Panc1 (cell line): ENCODE measurements around the gene SEMA3B. TPM values are rescaled to one million over a fixed set of nuclear protein-coding genes. Genes with fewer than 3 reads are reported as not detected.

Experiments used
- ATAC-seq: fragments of 200-7000 bp; cut with Tn5 transposase; 2 replicates; pipeline ENCODE4 v1.9.1; 2020; ENCODE audit warnings: mild to moderate bottlenecking, moderate library complexity
- BruUV-seq: library from RNA; stranded (reverse); fragments of 400-500 nt; replicated peaks from 2 replicates; lab custom pipeline; 2021; lab: Mats Ljungman, UMichigan
- CTCF ChIA-PET: fragments of 300-600 bp; sonication (Branson Sonifier 250); formaldehyde crosslinking; loops from one replicate; lab custom pipeline; 2022; ENCODE audit warnings: antibody characterized with exemption; lab: Charles Lee
- POLR2A ChIA-PET: fragments of 300-600 bp; sonication (Branson Sonifier 250); formaldehyde crosslinking; loops from one replicate; lab custom pipeline; 2022; ENCODE audit warnings: antibody characterized with exemption; lab: Charles Lee
- DNase-seq: peaks from one replicate; pipeline ENCODE4 v3.0.0-alpha.2; 2010; ENCODE audit warnings: low read depth, low spot score
- H3K27ac ChIP-seq: 2 replicates; pipeline ENCODE4 v1.5.1; 2011; ENCODE audit warnings: mild to moderate bottlenecking, low read length, inconsistent platforms
- H3K27me3 ChIP-seq: fragments of 200-500 bp; sonication (Bioruptor generic); 2 replicates; pipeline ENCODE4 v1.6.0; 2014; ENCODE audit warnings: low read length, inconsistent platforms; ENCODE audit not compliant: control insufficient read depth, insufficient read depth
- H3K36me3 ChIP-seq: fragments of 200-500 bp; sonication (Bioruptor generic); 2 replicates; pipeline ENCODE4 v1.5.1; 2014; ENCODE audit warnings: inconsistent platforms, mild to moderate bottlenecking, low read length, moderate library complexity; ENCODE audit not compliant: control insufficient read depth, insufficient read depth
- H3K4me1 ChIP-seq: 2 replicates; pipeline ENCODE4 v1.5.1; 2011; ENCODE audit warnings: inconsistent platforms, mild to moderate bottlenecking, low read length, moderate library complexity; ENCODE audit not compliant: control insufficient read depth, insufficient read depth
- H3K4me3 ChIP-seq, 2 experiments: 2 replicates each; pipeline ENCODE4 v1.5.1; 2011 to 2012; ENCODE audit warnings: low read depth in 2 of 2, low read length in 2 of 2, mild to moderate bottlenecking in 2 of 2, inconsistent platforms in 1 of 2, moderate library complexity in 1 of 2
- H3K9me3 ChIP-seq: fragments of 200-500 bp; sonication (Bioruptor generic); 2 replicates; pipeline ENCODE4 v1.5.1; 2014; ENCODE audit warnings: low read depth, mild to moderate bottlenecking, inconsistent platforms, low read length, moderate library complexity; ENCODE audit not compliant: control insufficient read depth, insufficient read depth
- POLR2AphosphoS5 ChIP-seq: IDR thresholded peaks from 2 replicates; pipeline ENCODE4 v1.6.1; 2012; ENCODE audit warnings: mild to moderate bottlenecking, low read depth, low read length, moderate library complexity
- SIN3A ChIP-seq: IDR thresholded peaks from 2 replicates; pipeline ENCODE4 v1.6.1; 2012; ENCODE audit warnings: low read depth, mild to moderate bottlenecking, low read length, moderate library complexity, borderline replicate concordance; ENCODE audit not compliant: insufficient read depth
- TCF7L2 ChIP-seq: IDR thresholded peaks from 2 replicates; pipeline ENCODE4 v1.6.1; 2011; ENCODE audit warnings: mild to moderate bottlenecking, low read depth, low read length, inconsistent platforms
- in situ Hi-C: cut with HindIII; loops from 2 replicates; pipeline ENCODE4 v1.10.0; 2016; ENCODE audit warnings: low sequenced_read_pairs, low pct_unique_long_range_greater_than_20kb
- intact Hi-C: fragments of 100-400 bp; cut with micrococcal nuclease; formaldehyde crosslinking; loops from one replicate; pipeline ENCODE4 v1.10.0; 2022; ENCODE audit not compliant: unreplicated experiment
- total RNA-seq: library from RNA; stranded (reverse); gene quantifications from one replicate; pipeline ENCODE4 v1.2.1, GENCODE V29; 2021; ENCODE audit not compliant: unreplicated experiment
- TF ChIP-seq, protein P1 (sequence below), 2 experiments: IDR thresholded peaks; 2 replicates each; pipeline ENCODE4 v1.6.1; 2011 to 2012; ENCODE audit warnings: low read depth in 2 of 2, control low read depth in 1 of 2, low read length in 1 of 2, mild to moderate bottlenecking in 1 of 2, moderate library complexity in 1 of 2; ENCODE audit not compliant: insufficient read depth in 1 of 2
- TF ChIP-seq, protein P2 (sequence below): fragments of 450-650 bp; IDR thresholded peaks from 2 replicates; pipeline ENCODE4 v1.5.1; 2017; ENCODE audit warnings: mild to moderate bottlenecking

The SEMA3B gene
- total RNA-seq, 1 experiment from 2014 or later: 1.4 TPM

DNA sequence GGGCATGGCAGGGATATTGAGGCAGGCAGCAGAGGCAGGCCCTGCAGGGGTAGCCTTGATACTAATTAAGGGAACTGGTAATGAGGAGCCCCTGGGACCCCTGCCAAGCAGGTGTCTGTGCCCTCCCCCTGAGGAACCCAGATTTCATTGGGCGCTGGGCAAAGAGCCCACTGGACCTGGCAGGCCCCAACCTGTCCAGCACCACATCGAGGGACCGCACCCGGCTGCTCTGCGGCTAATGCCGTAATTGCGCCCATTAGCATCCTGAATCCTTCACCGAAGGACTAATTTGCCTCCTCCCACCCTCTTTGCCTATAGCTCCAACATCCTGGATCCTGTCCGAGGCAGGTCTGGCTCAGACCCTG, 13.7 kb upstream of the SEMA3B start:
- Histone ChIP-seq H3K27me3 (no peaks in the 10 kb centered on the region), H3K4me1 (no peaks in the 10 kb centered on the region; the same call in 1 of the 2 replicates), H3K4me3 (no peak overlapping the region), H3K9me3 (no peaks in the 10 kb centered on the region), H3K27ac (no peak overlapping the region), H3K36me3 (no peaks in the 10 kb centered on the region)
- ATAC-seq (no peak), DNase-seq (no peak)
- in situ Hi-C loops: no loop called here
- no peak for TF ChIP-seq SIN3A
- TF ChIP-seq, protein P1, sequence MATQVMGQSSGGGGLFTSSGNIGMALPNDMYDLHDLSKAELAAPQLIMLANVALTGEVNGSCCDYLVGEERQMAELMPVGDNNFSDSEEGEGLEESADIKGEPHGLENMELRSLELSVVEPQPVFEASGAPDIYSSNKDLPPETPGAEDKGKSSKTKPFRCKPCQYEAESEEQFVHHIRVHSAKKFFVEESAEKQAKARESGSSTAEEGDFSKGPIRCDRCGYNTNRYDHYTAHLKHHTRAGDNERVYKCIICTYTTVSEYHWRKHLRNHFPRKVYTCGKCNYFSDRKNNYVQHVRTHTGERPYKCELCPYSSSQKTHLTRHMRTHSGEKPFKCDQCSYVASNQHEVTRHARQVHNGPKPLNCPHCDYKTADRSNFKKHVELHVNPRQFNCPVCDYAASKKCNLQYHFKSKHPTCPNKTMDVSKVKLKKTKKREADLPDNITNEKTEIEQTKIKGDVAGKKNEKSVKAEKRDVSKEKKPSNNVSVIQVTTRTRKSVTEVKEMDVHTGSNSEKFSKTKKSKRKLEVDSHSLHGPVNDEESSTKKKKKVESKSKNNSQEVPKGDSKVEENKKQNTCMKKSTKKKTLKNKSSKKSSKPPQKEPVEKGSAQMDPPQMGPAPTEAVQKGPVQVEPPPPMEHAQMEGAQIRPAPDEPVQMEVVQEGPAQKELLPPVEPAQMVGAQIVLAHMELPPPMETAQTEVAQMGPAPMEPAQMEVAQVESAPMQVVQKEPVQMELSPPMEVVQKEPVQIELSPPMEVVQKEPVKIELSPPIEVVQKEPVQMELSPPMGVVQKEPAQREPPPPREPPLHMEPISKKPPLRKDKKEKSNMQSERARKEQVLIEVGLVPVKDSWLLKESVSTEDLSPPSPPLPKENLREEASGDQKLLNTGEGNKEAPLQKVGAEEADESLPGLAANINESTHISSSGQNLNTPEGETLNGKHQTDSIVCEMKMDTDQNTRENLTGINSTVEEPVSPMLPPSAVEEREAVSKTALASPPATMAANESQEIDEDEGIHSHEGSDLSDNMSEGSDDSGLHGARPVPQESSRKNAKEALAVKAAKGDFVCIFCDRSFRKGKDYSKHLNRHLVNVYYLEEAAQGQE (IDR thresholded peaks at IDR 0.05; ENCODE audit: insufficient read depth in 1 of 2, low read depth in 2 of 2, low read length in 1 of 2): no peak
- TF ChIP-seq TCF7L2: no peak
- no peak for TF ChIP-seq POLR2AphosphoS5
- TF ChIP-seq, protein P2, sequence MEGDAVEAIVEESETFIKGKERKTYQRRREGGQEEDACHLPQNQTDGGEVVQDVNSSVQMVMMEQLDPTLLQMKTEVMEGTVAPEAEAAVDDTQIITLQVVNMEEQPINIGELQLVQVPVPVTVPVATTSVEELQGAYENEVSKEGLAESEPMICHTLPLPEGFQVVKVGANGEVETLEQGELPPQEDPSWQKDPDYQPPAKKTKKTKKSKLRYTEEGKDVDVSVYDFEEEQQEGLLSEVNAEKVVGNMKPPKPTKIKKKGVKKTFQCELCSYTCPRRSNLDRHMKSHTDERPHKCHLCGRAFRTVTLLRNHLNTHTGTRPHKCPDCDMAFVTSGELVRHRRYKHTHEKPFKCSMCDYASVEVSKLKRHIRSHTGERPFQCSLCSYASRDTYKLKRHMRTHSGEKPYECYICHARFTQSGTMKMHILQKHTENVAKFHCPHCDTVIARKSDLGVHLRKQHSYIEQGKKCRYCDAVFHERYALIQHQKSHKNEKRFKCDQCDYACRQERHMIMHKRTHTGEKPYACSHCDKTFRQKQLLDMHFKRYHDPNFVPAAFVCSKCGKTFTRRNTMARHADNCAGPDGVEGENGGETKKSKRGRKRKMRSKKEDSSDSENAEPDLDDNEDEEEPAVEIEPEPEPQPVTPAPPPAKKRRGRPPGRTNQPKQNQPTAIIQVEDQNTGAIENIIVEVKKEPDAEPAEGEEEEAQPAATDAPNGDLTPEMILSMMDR: no peak
- POLR2A ChIA-PET: no interaction called here
- intact Hi-C loops: no loop called here
- no TSS peak for BruUV-seq
- CTCF ChIA-PET: no interaction called here

DNA sequence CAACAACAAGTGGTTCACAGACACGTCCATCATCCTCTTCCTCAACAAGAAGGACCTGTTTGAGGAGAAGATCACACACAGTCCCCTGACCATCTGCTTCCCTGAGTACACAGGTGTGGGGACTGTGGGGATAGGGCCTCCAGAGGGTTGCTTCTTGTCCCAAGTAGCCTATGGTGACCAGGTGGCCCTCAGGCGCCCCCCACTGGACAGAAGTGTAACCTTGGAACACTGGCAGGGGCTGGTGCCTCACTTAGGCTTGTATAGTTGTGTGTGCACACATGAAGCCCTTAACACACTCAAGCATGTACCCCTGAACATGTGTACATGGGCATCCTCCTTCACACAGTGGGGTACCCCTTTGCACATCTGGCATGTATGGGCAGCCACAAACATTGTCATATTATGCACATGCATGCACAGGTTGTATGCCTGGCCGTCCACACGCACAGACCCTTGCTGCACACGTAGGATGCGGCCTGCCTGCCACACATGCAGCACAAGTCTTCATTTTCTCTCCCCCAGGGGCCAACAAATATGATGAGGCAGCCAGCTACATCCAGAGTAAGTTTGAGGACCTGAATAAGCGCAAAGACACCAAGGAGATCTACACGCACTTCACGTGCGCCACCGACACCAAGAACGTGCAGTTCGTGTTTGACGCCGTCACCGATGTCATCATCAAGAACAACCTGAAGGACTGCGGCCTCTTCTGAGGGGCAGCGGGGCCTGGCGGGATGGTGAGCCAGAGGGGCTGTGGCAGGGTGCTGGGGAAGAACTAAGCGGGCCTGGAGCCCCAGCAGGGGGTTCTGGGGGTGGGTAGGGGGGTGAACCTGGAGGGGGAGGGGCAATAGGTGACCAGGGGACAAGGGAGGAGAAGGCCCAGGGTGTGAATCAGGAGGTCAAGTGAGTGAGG, 11.7 kb upstream of the SEMA3B start:
- H3K27ac ChIP-seq: no peak overlapping the region
- no peak for DNase-seq
- no peaks in the 10 kb centered on the region for H3K36me3 ChIP-seq
- ATAC-seq: 0 out of 2 replicates have a peak, but pooled peaks have one; percentile 24
- H3K4me3 ChIP-seq: no peak overlapping the region
- BruUV-seq: no TSS peak
- ChIA-PET CTCF (interaction anchor here (0.5 to 0.6 kb wide), 2 partner anchors 14 to 1219 kb away, joined by 4 to 7 read pairs; no protein-coding TSS in a partner anchor), POLR2A (no interaction called here)
- H3K4me1 ChIP-seq: peaks cover 9% of the 10 kb centered on the region
- intact Hi-C loops: no loop called here
- TF ChIP-seq, protein P1 (IDR thresholded peaks at IDR 0.05; ENCODE audit: insufficient read depth in 1 of 2, low read depth in 2 of 2, low read length in 1 of 2): no peak
- TF ChIP-seq, protein P2: peak; percentile 29
- H3K27me3 ChIP-seq: no peaks in the 10 kb centered on the region
- in situ Hi-C loops: no loop called here
- H3K9me3 ChIP-seq: no peaks in the 10 kb centered on the region
